GM19372 (cell line): ENCODE results near the gene ABLIM2.

ENCODE experiments used
- ATAC-seq: cut with Tn5 transposase; IDR thresholded peaks from one replicate; pipeline ENCODE4 v1.9.1; 2021; ENCODE audit warnings: mild to moderate bottlenecking, low read depth, moderate library complexity; ENCODE audit not compliant: unreplicated experiment

ABLIM2 gene

DNA sequence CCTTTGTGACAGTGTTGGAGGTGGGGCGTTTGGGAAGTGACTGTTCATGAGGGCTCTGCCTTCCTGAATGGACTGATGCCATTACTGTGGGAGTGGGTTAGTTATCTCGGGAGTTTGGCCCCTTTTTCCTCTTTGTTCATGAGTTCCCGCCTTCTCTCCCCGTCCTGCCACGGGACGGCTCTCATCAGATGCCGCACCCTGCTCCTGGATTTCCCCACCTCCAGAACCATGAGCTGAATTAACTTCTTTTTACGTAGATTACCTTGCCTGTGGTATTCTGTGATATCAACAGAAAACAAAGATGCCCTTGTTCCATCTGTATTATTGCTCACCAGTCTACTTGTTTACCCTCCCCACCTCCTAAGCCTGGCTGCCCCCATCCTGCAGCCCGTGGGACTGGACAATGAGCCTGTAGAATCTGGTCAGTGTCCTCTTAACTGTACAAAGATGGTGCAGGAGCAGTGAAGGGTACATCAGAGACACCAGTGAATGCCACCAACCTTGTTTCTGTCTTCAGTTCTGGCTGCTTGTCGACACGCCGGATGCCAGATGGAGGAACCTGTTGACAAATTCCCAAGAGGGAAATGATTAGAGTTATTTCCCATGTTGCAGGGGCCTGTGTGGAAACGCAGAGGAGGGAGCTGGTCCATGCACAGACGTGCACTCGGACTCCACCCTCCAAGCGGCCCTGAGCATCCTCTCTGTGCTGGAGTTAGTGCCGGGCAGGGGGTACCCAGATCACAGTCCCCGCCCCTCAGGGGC, 104.7 kb downstream of the ABLIM2 start:
- ATAC-seq = no peak

DNA sequence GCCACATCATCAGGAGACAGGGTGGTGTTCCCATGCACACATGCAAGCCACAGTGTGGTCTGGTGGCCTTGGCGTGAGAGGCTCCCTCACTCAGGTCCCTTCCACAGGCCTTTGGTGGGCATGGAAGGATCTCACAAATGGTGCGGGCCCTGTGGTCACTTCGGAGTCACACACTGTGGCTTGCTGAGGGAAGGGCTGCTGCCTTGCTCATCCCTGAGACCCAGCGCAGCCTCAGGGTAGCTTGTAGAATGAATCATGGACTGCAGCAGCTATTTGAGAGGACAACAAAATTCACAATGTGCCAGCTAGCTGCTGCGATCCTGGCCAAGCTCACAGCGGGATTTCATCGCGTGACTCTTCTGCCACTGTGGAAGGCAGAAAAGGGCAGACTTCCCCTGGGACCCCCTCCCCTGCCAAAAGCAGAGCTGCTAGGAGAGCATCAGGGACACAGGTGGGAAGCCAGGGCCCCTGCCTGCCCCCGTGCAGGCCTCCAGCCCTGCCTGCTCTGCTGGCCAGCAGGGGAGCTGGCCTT, 106.4 kb downstream of the ABLIM2 start:
- no peak for ATAC-seq

DNA sequence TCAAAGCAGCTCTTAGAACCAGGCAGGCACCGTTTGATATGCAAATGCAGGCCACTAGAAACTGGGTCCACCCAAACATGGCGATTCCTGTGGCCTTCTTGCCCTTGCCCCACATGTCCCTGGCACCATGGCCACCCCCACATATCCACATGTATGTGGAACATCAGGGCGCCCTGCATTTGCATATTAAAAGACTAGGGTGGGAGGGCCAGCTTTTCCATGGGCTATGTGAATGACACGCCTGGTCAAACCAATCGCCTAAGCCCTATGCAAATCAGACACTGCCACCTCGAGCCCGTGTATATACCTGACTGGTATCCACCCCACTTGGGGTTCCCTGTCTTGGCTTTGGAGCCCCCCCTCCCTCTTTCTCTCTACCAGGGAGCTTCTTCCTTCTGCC, 107.0 kb downstream of the ABLIM2 start:
- no peak for ATAC-seq

DNA sequence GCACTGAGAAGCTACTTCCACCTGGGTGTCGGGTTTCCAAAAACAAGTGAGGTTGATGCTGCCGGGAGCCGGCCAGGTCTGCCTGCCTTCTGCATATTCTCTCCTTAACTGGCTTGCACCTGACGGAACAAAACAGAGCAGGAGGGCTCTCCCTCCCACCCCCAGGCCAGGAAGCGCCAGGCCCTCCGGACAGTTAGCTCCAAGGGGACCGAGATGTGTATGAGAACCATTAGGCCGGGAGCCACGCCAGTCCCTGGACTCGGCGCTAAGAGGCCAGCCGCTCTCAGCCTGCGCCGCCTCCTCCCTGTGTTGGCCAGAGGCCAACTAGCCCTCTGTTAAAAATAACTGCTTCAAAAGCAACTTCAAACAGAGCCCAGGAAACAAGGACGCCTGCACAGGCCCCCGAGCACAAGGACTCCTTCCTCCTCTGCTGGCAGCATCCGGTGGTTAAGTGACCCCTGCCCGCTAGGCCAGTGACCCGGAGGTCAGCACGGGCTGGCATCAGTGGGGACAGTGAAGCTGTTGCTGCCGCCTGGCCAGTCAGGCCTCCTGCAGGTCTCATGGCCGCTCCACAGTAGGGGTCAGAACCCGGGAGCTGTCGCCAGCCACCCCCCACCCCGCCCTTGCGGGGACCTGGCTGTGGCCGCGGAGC, 107.9 kb downstream of the ABLIM2 start:
- ATAC-seq = no peak

DNA sequence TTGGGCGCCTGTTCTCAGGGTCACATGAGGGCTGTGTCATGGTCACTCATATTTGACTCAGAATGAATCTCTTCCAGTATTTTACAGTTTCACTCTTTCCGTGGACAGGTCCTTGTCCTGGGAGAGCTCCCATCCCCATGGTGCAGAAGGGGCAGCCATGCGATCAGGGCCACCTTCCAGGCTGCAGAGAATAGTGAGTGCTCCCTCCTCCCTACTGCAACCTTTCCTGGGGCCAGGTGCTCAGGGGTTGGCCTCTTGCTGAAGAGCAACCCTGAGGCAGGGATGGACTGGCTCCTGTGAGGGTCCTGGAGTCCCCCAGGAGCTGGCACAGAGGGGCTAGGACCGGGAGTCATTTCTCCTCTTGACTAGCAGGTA, 108.4 kb downstream of the ABLIM2 start:
- ATAC-seq = no peak

DNA sequence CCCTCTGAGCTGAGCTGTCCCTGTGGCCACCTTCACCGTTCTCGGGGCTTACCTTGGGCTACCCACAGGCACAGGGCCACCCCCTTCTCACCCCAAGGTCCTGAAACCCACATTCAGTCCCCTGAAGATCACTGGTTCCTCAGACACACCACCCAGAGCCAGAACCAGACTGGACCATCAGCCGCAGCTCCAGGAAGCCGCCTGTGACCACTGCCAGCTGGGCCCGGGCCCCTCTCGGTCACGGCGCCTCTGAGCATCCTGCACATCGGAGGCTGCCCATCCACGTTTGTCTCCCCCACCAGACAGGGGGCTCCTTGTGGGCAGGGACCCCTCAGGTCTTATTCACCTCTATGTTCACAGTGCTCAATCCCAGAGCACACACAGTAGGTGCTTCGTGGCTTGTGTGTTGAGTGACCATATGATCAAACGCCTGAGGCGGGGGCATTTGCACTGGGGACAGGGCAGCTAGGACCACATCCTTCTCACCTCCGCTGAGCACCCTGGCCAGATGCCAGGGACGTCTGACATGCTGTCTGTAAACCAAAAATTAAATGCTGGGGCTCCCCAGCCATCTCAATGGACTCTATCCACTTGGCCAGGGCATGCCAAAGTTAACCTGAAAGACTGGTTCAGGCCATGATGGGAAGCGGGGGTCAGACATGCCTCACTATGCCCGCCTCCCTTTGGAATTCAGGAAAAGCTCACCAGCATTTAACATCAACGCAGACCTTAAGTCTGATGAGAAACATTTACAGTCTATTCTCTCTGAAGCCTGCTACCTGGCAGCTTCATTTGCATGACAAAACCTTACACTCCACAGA, 109.5 kb downstream of the ABLIM2 start:
- no peak for ATAC-seq

DNA sequence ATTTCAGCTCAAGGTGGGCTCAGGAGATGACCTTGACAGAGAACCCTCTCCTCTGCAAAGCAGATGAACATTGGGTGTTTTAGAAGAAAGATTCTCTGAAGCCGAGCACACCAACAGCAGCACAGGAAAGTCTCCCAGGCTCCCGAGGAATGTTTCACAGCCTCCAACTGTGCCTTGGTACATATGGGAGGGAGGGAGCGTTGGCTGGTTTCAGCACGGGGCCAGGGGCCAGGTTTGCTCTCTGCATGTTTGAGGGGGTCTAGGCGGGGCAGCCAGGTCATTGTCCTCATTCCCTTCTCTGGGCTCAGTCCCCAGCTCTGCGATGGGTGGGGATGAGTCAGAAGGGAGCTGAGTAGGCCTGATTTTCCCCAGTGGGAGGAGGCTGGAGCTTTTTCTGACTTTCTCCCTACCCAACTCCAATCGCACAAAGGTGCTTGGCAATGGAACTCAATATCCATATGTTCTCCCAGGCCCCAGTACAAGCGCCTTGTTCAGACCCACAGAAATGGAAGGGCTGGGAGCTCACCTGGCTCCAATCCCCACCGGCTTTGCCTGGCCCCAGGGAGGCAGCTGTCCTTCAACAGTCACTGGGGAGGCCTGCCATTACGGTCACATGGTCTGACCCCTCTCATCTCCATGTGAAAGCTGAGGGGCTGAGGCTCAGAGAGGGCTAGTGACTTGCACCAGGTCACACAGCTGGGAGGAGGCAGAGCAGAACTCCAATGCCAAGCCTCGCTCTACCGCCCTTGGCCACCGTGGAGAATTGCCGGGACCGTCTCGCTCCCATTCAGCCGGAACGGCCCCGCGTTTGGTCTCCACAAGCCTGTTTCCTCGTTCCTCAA, 110.6 kb downstream of the ABLIM2 start:
- no peak for ATAC-seq

DNA sequence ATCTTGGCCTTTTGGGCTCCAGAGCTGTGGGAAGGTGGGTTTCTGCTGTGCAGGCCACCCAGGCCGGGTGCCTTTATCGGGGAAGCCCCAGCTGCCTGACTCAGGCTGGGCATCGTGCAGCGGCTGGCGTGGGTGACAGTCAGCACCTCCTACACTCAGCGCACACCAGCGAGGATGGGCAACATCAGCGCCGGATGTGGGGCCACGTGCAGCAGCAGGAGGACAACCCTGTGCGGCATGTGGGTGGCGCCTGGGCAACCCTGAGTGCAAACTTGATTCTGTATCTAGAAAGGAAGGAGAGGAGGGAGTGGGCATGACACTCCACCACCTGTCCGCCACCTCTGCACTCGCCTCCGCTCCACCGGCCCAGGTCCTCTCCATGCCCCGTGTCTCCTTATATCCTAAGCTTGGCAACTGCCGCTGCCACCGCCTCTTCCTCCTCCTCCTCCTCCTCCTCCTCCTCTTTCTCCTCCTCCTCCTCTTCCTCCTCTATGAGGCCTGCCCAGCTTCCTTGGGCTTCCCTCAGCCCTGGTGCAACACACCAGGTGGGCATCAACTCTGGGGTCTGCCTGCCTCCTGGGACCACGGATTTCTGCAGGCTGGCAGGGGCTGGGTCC, 111.6 kb downstream of the ABLIM2 start:
- ATAC-seq = no peak

DNA sequence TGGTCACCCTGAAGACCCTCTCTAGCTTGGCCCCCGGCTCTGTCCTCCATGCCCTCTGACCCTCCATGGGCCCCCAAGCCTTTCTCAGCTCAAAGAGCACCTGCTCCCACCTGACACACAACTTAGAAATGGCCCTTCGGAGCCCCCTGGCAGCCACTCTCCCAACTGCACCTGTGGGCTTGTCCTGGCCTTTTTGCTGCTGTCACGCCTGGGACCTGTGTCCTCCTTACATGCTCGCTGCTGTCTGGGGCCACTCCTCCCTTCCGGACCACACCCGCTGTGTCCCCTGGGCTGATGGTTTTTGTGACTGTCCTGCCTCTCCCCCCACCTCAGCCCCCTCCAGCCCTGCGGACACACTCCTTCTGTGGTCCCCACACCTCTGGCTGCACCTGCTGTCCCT, 112.7 kb downstream of the ABLIM2 start:
- no peak for ATAC-seq

DNA sequence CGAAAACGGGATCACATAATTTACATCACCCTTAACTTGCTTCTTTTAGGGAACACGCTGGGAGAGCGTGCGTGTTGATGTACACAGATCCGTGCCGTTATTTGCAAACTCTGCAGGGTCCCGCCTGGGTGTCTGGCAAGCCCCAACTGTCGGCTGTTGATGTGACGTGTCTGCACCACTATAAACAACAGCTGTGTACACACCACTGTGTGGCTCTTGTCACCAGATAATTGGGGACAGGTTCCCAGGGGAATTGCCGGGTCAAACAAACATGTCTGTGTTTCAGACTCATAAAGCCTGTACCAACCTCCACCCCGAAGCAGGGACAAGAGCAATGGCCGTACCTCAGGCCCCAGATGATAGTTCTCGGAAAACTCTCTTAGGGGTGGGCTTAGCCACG, 113.9 kb downstream of the ABLIM2 start:
- no peak for ATAC-seq

DNA sequence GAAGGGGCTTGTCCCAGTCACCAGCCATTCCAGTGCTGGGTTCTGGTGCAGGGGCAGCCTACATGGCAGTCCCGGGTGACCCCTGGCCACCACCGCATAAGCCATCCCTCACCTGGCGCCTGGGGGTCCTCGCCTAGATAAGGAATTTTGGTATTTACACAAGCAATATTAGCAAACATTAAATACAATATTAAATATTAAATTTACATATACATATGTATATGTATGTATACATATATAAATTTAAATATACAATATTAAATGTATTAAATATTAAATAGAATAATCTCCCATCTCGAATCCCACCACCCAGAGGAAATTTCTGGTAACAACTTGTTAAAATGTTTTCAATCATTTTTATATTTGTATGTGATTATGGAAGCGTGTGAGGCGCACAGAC, 114.4 kb downstream of the ABLIM2 start:
- no peak for ATAC-seq

DNA sequence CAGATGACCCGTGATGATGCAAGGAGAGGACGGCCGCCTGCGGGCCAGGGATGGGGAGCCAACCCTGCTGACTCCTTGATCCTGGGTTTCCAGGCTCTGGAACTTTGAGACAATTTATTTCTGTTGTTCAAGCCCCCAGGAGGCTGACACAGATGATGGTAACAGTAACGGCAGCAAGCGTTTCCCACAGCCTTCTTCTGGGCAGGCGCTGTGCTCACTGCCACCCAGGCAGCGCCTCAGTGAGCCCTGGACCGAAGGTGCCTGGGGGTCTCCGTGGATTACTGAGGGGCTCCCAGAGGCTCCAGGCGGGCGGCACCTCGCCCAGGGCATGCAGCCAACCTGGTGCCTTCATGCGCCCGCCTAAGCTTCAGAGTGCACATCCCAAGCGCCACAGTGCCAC, 115.0 kb downstream of the ABLIM2 start:
- no peak for ATAC-seq

DNA sequence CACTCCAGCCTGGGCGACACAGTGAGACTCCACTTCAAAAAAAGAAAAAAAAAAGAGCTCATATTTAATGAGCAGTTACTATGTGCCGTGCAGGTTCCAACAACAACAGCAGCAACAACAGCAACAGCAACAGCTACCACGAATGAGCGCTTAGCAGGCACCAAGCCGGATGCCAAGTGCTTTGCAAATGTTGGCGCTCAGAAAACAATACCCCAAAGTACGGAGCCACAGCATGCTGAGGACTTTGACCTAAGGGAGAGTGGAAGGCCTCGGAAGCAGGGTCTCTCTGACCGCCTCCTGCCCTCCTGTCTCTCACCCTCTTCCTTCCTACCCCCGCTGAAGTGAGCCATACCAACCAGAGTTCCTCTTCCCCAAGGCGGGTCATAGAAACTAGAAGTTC, 116.7 kb downstream of the ABLIM2 start:
- no peak for ATAC-seq

DNA sequence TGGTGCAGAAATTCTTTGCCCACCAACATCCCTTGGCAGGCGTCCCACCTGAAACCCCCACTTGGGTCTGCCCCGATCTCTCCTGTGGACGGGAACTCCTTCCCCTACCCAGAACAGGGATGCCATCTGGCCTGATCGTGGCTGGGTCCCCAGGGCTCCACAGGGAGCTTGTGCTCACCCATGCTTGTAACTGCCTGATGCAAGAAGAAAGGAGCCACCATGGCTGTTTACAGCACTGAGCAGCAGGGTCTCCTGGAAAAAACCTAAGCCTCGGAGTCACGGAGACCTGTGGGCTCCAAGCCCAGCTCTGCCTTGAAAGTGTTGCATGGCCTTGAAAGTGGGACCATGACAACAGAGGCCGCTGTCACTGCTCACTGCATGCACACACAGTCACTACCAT, 117.4 kb downstream of the ABLIM2 start:
- ATAC-seq = no peak

DNA sequence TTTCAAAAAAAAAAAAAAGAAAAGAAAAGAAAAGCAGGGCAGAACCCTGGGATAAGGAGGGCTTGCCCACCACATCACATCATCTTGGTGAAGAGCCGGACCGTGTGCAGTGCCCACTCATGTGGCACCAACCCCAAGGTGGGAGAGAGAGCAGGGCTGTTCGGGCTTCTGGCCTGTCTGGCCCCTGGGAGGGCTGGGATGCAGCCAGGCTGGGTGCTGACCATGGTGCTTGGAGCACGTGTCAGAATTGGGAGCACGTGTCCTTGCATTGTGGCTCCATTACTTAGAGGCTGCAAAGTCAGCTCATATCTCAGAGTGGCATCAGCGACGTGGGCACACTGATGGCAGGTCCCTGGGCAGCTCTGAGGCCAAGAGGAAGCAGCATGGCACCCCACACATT, 118.0 kb downstream of the ABLIM2 start:
- ATAC-seq = no peak

DNA sequence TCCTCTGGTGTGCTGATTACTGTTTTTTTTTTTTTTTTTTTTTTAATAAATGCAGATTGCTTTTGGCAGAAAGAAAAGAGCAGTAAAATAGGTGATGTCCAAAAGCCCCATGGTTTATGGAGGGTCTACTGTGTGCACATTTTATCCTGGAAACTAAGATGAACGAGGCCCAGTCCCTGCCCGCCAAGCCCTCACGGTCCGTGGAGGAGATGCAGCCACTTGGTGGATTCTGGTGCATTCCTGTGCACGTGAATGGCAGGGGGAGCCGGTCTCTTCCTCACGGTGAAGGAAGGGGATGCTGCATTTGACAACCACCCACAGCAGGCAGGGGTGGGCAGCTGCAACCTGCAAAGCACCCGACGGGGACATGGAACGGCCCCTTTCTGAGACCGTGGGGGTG, 118.8 kb downstream of the ABLIM2 start:
- no peak for ATAC-seq

DNA sequence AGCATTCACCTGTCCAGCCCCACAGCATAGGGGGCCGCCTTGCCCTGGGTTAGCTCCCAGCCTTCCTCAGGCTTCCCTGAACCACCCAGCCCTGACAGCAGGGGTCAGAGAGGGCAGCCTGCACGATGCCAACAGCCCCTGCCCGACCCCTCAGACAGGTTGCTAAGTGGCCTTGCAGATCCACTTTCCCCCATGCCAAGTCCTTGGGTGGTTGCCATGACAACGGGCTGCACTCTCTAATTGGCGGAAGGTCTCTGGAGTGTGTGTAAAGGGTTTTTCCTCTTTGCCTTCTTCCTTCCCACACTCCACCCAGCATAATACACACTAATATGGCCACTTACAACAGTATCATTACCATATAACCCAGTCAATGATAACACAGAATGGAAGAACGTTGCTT, 119.3 kb downstream of the ABLIM2 start:
- no peak for ATAC-seq

DNA sequence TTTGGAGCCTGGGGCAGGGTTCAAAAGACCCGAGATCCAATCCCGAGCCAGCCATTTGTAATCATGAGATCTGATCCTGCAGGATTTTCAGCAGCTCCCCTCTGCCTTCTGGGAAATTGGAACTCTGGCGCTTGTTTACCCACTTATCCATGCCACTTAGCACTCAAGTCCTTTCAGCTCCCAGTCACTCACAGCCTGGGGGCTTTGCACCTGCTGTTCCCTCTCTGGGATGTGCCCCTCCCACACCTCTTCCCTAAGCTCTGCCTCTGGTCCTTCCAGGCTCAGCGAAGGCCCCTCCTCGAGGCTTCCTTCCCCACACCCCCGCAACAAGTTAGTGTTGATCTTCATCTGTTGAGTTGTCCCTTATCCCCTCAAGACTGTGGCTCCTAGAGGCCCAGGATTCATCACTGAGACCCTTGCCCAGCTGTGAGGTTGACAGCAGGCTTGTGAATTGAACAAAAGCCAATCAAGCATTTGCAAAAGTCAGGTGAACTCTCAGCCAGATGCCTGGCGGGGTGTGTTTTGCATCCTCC, 119.8 kb downstream of the ABLIM2 start:
- no peak for ATAC-seq

DNA sequence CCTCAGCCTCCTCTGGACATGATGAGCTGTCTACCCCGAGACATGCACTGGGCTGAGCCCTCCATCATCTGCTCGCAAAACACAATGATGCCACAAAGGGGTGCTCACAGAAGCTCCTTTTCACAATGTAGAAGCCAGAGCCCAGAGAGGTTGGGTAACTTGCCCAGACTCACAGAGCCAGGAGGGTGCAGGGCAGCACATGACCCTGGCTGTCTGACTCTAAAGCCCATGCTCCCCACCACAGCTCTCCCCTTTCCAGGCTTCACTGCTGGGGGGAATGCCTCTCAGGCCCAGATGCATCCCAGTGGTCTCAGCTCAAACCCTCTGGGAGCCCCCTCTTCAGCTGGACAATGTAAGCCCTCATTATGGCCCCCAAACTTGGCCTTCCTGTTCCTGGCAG, 120.5 kb downstream of the ABLIM2 start:
- no peak for ATAC-seq
